Thyroid gland (tissue), 4 donors: ENCODE results near the gene P2RY12. TPM values are rescaled to one million over a fixed set of nuclear protein-coding genes. Genes with fewer than 3 reads are reported as not detected.
"Not testable (repeated sequence)": the region's sequence is repeated elsewhere in the genome, so short reads cannot be mapped to it uniquely, and the experiment has no call there.

Experiments used
- DNase-seq, 2 donors: peaks; one replicate each; pipeline ENCODE4 v3.0.0-alpha.2; 2019
- H3K27ac ChIP-seq, 3 donors: fragments of 200-600 bp; sonication (generic); 1 replicate in 2 of 3; 2 replicates in 1 of 3; pipeline ENCODE4 v1.5.1; 2016 to 2019; ENCODE audit warnings: mild to moderate bottlenecking in 1 of 3, moderate library complexity in 1 of 3
- H3K27me3 ChIP-seq: fragments of 200-600 bp; sonication (generic); one replicate; pipeline ENCODE4 v1.5.1; 2019
- H3K36me3 ChIP-seq, 2 donors: fragments of 200-600 bp; sonication (generic); one replicate each; pipeline ENCODE4 v1.5.1; 2016 to 2019
- H3K4me1 ChIP-seq, 2 donors: fragments of 200-600 bp; sonication (generic); one replicate each; pipeline ENCODE4 v1.5.1; 2017 to 2019
- H3K4me3 ChIP-seq, 3 donors: fragments of 200-600 bp; sonication (generic); replicated peaks in 1 of 3; 1 replicate in 2 of 3; 2 replicates in 1 of 3; pipeline ENCODE4 v1.5.1; 2016; ENCODE audit warnings: mild to moderate bottlenecking in 1 of 3
- H3K9me3 ChIP-seq: fragments of 200-600 bp; sonication (generic); one replicate; pipeline ENCODE4 v1.5.1; 2017
- POLR2A ChIP-seq, 2 donors: fragments of 450-650 bp; IDR thresholded peaks; one replicate each; pipeline ENCODE4 v1.6.1; 2017; ENCODE audit warnings: antibody characterized with exemption in 2 of 2, mild to moderate bottlenecking in 2 of 2, moderate library complexity in 1 of 2
- WGBS, 2 donors: methylation state at CpG; one replicate each; pipeline ENCODE4 v1.1.5; 2017; 5-methylcytosine and 5-hydroxymethylcytosine counted together
- intact Hi-C: fragments of 100-400 bp; cut with DNase I; formaldehyde crosslinking; loops from one replicate; pipeline ENCODE4 v1.15.1; 2023
- total RNA-seq, 4 donors: library from RNA; depleted of rRNA; stranded (reverse); fragments of >200 nt; gene quantifications; one replicate each; pipeline ENCODE4 v1.2.3, GENCODE V29; 2016
- TF ChIP-seq, protein P1 (sequence below), 6 experiments: fragments of 200-600 bp in 3 of 6; fragments of 450-650 bp in 3 of 6; sonication (generic) in 3 of 6; IDR thresholded peaks; one replicate each; pipeline ENCODE4 v1.5.1; 2016 to 2019; ENCODE audit warnings: antibody characterized with exemption in 6 of 6, mild to moderate bottlenecking in 2 of 6, inconsistent platforms in 1 of 6, moderate library complexity in 1 of 6

P2RY12 gene
- total RNA-seq, 4 donors from 2014 or later: 0.49 to 1.8 (median 1.1) TPM

GRCh38 chr3:151394611-151395010 is 10.1 kb upstream of the P2RY12 start:
- 76% methylated on average over 8 of the region's 8 CpGs for WGBS, 2 donors
- Histone ChIP-seq H3K36me3 (no peaks in the 10 kb centered on the region), H3K9me3 (no peaks in the 10 kb centered on the region), H3K4me1 (no peaks in the 10 kb centered on the region), H3K27ac (no peak overlapping the region), H3K4me3 (no peak overlapping the region), H3K27me3 (no peaks in the 10 kb centered on the region)
- no peak for DNase-seq
- intact Hi-C loops: no loop called here
- TF ChIP-seq, protein P1, sequence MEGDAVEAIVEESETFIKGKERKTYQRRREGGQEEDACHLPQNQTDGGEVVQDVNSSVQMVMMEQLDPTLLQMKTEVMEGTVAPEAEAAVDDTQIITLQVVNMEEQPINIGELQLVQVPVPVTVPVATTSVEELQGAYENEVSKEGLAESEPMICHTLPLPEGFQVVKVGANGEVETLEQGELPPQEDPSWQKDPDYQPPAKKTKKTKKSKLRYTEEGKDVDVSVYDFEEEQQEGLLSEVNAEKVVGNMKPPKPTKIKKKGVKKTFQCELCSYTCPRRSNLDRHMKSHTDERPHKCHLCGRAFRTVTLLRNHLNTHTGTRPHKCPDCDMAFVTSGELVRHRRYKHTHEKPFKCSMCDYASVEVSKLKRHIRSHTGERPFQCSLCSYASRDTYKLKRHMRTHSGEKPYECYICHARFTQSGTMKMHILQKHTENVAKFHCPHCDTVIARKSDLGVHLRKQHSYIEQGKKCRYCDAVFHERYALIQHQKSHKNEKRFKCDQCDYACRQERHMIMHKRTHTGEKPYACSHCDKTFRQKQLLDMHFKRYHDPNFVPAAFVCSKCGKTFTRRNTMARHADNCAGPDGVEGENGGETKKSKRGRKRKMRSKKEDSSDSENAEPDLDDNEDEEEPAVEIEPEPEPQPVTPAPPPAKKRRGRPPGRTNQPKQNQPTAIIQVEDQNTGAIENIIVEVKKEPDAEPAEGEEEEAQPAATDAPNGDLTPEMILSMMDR (IDR thresholded peaks at IDR 0.05): no peak
- TF ChIP-seq POLR2A (IDR thresholded peaks at IDR 0.05): no peak

DNA sequence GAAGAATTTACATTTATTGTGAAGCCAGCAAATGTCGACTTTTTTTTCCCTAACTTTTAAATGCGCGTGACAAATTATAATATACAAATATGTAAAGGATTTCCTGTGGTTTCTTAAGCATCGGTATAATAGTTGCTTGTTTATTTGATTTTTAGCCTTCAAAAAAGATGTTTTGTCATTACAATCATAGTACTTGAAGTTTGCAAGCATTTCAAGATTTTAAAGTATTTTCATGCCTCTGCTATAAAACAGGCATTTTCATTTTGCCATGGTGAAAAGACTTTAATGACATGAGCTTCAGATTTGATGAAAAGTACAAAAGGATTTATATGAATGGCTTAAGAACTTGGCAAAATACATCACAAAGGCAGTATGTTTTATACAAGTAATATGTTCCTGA is 9.4 kb upstream of the P2RY12 start:
- H3K4me3 ChIP-seq: no peak overlapping the region
- H3K4me1 ChIP-seq: no peaks in the 10 kb centered on the region
- TF ChIP-seq, protein P1 (IDR thresholded peaks at IDR 0.05): no peak
- TF ChIP-seq POLR2A (IDR thresholded peaks at IDR 0.05): no peak
- H3K36me3 ChIP-seq: no peaks in the 10 kb centered on the region
- H3K9me3 ChIP-seq: no peaks in the 10 kb centered on the region
- H3K27ac ChIP-seq: no peak overlapping the region
- no peak for DNase-seq
- 55 to 60% methylated on average over 4 of the region's 4 CpGs for WGBS, 2 donors
- intact Hi-C loops: no loop called here
- H3K27me3 ChIP-seq: no peaks in the 10 kb centered on the region

DNA sequence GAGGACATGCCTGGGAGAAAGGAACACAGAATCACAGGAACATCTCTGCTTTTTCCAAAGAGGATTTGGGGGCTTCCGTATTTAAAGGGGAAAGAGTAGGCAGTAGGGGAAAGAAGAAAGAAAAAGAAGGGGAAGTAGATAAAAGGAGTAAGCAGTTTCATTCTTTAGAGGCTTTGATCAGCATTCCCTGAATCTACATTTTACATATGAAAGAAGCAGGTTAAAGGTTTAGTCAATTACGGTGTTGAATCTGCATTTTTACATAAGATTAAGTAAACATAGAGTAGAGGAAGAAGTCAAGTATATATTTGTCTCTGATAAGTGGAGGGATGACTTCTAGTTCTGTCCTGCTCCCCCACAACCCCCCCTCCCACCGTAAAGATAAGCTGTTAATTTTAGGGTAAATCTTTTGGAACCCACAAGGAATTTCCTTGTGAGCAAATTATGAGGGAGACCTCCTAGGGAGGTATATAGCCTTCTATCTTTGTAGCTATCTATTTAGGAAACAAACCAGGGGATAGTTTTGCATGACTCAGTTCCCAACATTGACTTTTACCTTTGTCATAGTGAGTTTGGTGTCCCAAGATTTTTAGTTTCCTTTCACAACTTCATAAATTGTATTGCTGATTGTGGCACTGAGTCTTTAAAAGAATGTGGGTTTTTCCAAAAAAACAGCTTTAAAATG is 8.7 kb upstream of the P2RY12 start:
- no peaks in the 10 kb centered on the region for H3K4me1 ChIP-seq
- no peak overlapping the region for H3K27ac ChIP-seq
- no peaks in the 10 kb centered on the region for H3K36me3 ChIP-seq
- H3K27me3 ChIP-seq: no peaks in the 10 kb centered on the region
- DNase-seq: no peak
- H3K9me3 ChIP-seq: no peaks in the 10 kb centered on the region
- intact Hi-C loops: no loop called here
- 47 to 49% methylated on average over 3 of the region's 3 CpGs for WGBS, 2 donors
- no peak overlapping the region for H3K4me3 ChIP-seq
- TF ChIP-seq, protein P1 (IDR thresholded peaks at IDR 0.05): no peak
- TF ChIP-seq POLR2A (IDR thresholded peaks at IDR 0.05): no peak

DNA sequence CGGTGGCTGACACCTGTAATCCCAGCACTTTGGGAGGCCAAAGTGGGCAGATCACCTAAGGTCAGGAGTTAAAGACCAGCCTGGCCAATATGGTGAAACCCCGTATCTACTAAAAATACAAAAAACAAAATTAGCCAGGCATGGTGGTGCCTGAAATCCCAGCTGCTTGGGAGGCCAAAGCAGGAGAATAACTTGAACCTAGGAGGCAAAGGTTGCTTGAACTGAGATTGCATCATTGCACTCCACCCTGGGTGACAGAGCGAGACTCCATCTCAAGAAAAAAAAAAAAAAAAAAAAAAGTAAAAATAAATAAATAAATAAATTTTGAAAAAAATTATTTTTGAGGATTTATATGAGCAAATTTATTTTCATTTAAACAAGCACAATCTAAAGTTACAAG is 7.6 kb upstream of the P2RY12 start:
- H3K27me3 ChIP-seq, H3K27ac ChIP-seq, H3K36me3 ChIP-seq, H3K9me3 ChIP-seq, H3K4me3 ChIP-seq, H3K4me1 ChIP-seq, DNase-seq, intact Hi-C loops: not testable (repeated sequence)
- WGBS, 2 donors: 84 to 98% methylated on average over 3 of the region's 3 CpGs

GRCh38 chr3:151391720-151392119 is 7.2 kb upstream of the P2RY12 start:
- Histone ChIP-seq H3K36me3 (no peaks in the 10 kb centered on the region), H3K4me1 (no peaks in the 10 kb centered on the region), H3K4me3 (no peak overlapping the region), H3K9me3 (no peaks in the 10 kb centered on the region), H3K27ac (no peak overlapping the region), H3K27me3 (no peaks in the 10 kb centered on the region)
- intact Hi-C loops: no loop called here
- no peak for DNase-seq
- TF ChIP-seq POLR2A (IDR thresholded peaks at IDR 0.05): no peak
- TF ChIP-seq, protein P1 (IDR thresholded peaks at IDR 0.05): no peak
- 83 to 85% methylated on average over 2 of the region's 2 CpGs for WGBS, 2 donors
